SK-N-DZ (cell line): ENCODE data around the gene RNF141.

Experiments
- DNase-seq: peaks from one replicate; pipeline ENCODE4 v3.0.0-alpha.2; 2015; ENCODE audit warnings: low spot score

The RNF141 gene

DNA sequence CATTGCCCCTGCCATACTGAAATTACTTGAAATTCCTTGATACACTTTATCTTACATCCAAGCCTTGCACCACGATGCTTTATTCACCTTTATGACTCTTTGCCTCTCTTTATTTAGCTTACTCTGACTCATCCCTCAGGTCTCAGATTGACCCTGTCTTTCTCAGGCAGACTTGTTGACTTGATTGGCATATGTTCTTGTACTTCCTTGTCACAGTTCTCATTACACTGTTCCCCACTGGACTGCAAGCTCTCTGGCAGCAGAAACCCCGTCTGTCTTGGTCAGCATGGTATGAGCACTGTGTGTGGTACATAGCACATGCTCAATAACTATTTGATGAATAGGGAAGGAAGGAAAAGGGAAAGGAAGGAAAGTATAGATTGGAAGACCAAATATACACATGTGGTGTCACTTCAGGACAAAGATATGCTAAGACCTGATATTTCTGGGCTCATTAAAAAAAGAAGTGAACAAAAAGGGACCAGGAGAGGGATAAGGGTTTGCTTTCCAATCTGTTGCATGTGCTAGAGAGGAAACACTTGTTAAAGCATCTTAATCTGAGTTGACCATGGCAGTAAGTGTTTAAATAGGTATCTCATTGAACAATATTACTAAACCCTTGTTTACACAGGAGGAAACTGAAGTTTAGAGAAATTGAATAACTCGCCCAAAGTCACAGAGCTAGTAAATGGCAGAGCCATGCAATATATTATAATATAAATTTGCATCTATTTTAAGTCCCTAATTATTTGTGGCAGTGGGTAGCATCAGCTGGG is 20.2 kb upstream of the RNF141 start:
- no peak for DNase-seq

DNA sequence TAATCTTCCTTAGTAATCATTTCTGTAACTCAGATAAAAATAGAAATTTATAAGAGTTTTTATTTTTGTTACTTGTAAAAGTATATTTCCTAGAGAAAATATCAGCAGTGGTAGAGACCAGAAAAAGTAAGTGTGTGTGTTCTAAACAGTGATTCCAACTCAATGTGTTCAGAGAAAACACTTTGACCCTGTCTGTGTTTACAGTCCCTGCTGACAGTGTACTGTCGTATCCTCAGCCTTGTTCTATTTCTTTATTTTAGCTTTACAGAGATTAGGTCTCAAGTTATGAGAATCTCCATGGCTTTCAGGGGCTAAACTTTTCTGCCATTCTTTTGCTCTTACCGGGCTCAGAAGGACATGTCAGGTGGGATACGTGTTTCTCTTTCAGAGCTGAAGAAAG is 17.3 kb upstream of the RNF141 start:
- DNase-seq, result no peak

DNA sequence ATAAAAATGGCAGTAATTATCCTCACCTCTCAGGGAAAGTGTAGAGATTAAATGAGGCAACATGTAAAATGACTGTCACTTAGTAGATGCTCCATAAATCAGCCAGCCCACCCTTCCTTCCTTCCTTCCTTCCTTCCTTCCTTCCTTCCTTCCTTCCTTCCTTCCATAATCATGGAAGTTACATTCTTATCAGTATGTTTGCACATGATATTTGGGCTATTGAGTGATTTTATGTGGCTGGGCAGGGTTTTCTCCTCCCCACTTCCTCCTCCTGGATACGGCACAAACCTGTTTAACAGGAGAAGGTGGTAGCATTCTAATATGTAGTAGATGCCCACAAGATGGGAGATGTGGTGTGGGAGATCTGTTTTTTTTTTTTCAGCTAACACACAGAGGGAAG is 15.6 kb upstream of the RNF141 start:
- no peak for DNase-seq

DNA sequence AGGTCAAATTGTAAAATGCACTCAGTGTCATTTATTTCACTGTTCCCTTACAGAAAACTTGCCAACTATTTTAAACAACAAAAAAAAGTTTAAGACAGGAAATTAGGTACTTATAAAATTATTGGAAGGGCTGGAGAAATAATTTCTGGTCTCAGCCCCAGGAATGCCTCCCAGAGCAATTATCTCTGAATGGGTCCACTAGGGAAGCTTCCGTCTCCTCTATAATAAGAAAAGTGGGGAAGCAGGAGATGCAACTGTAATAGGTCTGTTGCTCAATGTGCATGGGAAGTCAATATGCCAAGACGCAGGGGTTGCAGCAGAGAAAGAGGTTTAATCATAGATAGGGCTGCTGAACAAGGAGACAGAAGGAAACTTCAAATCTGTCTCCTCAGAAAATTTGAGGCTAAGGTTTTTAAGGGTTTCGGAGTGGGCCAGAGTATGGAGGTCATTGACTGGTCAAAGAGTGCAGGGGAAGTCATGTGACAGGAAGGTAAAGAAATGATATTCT is 10.9 kb upstream of the RNF141 start:
- DNase-seq, result no peak

DNA sequence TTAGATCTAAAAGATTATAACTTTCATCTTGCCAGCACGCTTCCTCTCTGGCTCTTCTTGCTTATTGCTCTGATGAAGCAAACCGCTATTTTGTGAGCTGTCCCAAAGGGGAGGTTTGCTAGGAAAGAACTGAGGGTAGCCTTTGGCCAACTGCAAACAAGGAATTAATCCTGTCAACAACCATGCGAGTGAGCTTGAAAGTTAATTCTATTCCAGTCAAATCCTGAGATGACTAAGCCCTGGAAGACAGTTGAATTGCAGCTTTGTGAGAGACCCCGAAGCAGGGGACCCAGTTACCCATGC is 10.3 kb upstream of the RNF141 start:
- no peak for DNase-seq

DNA sequence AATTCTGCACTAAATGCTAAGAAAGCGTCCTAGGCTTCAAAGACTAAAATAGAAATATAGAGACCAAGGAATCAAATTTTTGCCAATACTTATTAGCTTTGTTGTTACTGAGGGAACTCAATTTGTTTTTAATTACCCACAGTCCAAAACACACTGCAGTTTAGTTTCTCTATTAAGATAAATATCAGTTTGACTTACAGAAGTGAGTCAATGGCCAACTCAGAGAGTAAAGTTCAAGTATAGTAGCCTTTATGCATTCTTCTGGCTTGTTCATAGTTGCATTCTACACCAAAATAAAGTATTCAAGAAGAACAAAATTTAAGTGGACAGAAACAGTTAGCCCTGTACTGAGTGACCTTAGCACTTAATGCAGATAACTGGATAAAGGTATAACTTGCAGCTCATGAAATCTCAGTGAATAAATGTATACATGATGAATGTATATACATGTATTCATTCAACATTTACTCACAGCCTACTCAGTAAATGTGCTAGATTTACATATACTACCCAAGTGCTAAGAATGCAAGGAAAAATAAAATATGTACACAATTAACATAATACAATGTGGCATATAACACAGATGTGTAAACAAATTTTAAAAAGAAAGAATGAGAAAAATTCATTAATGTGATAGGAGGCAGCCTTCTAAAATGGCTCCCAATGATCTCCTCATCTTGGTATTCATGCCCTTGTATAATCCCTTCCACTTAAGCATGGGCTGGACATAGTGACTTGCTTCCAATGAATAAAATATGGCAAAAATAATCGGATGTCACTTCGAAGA is 9.7 kb upstream of the RNF141 start:
- DNase-seq, result no peak

DNA sequence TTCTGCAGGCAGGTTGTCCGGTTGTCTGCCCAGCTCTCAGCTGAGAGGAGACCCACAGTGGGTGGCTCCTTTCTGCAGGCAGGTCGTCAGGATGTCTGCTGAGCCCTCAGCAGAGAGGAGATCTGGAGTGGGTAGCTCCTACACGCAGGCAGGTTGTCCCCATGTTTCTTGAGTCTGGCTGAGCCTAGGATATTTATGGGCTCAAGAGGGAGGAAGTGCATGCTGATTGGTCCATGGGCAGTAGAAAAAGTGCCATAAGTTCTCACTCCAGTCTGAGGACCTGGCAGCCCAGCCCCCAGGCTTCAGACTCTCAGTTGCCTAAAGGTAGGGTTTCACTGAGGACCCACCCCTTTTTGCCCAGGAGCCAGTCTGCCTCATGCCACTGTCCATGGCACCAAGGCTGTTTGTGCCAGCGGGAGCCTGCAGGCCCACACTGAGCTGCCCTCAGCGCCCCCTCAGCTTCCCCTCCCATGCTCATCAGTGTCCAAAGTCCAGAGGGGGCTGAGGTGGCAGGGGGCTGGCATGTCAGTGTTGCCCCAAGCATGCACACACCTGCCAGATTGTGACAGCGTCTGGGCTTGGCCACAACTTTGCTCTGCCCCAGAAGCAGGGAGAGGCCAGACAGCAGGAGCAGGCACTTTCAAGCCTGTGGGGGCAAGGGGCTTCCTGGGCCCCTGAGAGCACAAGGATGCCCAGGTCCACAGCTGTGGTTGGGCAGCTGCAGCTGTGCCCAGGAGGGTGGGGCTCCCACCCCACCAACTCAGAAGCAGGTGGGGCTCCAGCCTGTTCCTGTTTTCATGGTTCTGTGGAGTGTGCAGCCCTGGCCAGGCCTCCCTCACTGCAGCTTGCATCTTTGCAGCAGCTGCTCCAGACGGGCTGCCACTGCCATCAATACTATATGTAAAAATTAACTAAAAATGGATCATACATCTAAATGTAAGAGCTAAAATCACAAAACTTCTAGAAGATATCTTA is 3.8 kb upstream of the RNF141 start:
- no peak for DNase-seq

DNA sequence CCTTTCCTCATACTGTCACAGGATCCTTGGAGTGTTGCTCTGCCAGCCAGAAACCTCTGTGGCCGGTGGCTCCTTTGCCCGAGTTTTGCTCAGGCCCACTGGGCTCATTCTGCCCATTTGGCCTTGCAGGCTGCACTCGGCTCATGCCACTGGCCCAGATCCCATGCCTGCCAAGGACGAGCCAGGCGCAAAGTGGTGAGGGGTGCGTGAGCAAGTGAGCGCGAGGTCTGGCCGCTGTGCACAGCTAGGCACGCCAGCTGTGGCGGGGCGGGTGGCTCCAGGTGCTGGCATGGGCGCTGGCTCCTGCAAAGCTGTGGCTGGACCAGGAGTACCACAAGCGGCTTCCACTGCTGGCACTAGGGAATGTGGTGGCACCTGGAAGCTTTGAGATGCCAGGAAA is 2.8 kb upstream of the RNF141 start:
- no peak for DNase-seq

DNA sequence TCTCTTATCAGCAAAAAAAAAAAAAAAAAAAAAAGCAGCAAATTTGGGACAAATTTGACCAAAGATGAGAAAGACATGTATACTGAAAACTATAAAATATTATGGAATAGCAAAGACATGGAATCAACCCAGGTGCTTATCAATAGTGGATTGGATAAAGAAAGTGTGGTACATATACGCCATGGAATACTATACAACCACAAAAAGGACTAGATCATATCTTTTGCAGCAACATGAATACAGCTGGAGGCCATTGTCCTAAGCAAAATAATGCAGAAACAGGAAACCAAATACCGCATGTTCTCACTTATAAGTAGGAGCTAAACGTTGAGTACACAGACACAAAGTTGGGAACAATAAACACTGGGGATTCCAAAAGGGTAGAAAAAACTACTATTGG is 1.8 kb upstream of the RNF141 start:
- no peak for DNase-seq

DNA sequence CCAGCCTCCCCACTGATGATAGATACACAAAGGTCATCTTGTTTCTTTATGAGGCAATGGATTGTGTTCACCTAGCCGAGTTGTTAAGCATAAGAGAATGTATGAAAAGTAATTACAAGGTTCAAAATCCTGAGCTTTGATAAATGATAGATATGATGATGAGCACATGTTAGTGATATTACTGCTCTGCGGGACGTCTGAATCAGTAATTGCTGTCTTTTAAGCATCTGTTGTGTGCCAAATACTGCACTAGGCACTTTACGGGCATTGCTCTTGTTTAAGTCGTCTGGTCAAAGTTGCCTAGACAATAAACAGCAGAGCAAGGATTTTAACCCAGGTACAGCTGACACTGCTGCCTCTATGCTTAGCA is 559 bp upstream of the RNF141 start:
- DNase-seq, result no peak

DNA sequence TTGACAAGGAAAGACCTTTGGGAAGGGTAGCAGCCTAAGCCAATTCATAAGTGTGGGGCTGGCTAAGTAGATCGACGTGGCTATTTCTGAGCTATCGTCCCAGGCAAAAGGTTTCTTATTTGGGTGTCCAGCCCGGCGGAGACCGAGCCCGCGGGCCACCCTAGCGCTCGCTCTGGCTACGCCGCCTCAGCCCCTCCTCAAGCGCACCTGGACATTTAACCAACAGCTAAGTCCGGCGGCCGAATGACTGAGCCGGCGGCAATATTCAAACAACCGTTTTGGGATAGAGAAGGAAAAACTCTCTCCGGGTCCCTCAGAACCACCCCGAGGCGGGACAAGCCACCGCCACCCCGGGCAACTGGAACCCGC is 457 bp downstream of the RNF141 start:
- no peak for DNase-seq

DNA sequence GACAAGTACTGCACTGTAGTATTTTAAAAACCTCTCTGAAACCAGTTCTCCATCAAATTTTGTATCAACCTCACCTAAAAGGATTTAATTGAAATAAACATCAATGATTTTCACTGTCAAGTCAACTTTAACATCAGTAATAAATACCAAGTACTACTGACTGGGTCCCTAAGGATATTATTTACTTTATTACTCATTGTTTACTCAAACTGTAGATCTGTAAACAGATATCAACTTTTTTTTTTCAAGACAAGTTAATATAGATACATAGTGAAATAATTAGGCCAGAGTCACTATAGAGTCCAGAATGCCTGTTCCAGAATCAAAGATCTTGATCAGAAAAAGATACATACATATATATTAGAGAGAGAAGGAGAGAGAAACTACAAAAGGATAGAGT is 1.6 kb downstream of the RNF141 start:
- no peak for DNase-seq

DNA sequence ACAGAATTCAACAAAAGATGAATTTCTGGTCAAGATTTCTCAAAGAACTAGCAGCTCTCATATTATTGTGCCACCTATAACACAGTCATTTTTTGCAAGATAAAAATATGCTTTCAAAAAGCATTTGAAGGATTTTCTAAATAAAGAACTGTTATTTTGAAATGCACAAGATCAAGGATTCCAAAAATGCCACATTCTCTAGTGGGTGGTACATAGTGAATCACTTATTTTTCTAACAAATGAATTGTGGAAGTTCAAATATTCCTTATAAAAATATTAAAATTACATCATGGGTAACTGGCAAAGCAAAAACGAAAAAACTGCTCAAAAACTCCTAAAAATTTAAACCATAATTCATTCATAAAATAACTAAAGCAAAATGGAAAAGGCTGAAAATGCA is 2.1 kb downstream of the RNF141 start:
- no peak for DNase-seq

DNA sequence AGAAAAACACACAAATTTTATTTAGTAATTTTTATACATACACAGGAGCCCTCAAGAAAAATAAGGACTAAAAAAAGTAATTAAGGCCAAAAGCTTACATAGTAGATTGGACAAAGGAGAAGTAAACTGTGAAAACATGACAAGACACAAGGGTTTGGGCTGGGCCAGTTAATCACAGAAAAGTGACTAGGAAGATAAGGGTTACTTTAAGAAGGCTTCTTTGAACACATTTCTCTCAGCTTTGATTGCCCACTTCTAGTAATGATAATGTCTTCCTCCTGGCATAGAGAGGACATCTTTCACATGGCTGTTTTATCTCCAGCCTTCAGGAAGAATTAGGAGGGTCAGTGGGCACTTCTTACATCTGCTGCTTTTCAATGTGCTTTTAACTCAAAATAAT is 3.4 kb downstream of the RNF141 start:
- DNase-seq, result no peak

DNA sequence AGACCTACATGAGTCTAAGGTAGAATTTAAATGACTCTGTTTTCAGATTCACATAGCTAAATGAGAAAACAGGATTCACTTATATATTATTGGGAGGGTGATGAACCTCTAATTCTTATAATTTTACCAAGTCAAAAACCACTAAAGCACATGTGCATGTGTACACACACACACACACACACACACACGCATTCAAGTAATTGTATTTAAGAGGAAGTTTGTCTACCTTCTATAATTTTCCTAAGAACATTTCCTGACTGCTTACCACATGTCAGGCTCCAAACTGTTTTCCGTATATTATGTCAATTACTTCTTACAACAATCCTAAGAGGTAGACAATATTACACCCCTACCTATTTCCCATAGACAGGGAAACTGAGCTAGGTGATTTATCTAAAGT is 6.7 kb downstream of the RNF141 start:
- no peak for DNase-seq

DNA sequence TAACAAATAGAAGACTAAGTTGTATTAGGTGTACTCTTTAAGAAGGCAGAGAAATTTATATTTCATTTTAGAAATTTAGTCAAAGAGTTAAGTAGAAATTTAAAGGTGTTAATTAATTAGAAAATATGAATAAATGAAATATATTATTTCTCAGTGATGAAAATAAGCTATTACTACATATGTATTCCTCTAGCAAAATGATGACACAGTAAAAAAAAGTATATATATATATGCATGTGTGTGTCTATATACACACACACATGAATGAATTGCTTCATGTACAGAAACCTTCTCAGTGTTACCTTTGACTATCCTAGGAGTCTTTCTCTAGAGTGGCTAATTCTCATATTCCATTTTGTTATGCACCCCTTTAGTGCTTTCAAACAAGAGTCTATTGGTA is 7.7 kb downstream of the RNF141 start:
- DNase-seq, result no peak

DNA sequence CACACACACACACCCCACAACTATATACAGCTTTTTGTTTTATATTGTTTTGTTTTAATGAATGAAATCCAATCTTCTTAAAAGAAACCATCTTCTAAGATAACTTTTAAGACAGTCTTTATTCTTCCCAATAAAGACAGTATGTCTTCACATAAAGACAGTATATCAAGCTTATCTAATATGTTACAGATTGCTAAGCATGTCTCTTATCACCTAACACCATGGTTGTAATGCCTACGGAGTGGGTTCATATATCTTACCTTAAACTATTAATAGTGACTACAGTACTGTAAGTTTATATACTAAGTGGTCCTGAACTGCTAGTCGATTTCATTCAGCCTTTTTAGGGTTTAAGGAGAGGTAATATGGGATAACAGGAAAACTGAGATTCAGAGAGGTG is 8.5 kb downstream of the RNF141 start:
- DNase-seq, result no peak

DNA sequence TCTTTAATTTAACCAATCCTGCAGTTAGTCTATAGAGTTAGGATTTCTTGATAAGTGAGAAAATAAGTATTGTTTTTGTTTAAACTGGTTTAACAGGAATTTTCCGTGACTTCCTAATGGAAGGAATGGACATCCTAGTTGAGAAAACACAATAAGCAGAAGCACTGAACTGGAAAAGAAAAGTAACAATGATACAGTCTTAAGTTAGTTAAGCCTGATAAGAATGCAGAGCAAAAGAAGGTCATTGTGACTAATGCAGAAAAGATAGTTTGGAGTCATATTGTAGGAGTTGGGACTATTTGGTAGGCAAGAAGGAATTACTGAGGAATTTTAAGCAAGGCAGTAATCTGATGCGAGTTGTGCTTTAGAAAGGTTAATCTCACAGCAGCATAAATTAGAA is 11.7 kb downstream of the RNF141 start:
- DNase-seq, result no peak

DNA sequence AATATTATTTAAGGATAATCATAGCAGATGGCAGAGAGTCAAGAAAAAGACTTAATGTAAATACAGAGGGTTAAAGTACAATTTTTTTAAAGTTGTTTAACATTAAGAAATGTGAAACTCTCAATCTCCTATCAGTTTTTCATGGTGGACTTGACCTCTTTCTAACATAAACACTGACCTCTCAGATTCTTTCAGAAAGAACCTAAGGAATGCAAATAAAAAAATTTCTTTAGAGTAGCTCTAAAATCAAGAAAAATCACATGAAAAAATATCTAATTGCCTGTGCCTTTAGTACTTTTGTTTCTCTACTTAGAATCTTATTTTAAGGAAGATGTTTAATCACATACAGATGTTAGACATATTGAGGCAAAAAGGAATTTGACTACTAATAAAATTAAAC is 12.9 kb downstream of the RNF141 start:
- no peak for DNase-seq

DNA sequence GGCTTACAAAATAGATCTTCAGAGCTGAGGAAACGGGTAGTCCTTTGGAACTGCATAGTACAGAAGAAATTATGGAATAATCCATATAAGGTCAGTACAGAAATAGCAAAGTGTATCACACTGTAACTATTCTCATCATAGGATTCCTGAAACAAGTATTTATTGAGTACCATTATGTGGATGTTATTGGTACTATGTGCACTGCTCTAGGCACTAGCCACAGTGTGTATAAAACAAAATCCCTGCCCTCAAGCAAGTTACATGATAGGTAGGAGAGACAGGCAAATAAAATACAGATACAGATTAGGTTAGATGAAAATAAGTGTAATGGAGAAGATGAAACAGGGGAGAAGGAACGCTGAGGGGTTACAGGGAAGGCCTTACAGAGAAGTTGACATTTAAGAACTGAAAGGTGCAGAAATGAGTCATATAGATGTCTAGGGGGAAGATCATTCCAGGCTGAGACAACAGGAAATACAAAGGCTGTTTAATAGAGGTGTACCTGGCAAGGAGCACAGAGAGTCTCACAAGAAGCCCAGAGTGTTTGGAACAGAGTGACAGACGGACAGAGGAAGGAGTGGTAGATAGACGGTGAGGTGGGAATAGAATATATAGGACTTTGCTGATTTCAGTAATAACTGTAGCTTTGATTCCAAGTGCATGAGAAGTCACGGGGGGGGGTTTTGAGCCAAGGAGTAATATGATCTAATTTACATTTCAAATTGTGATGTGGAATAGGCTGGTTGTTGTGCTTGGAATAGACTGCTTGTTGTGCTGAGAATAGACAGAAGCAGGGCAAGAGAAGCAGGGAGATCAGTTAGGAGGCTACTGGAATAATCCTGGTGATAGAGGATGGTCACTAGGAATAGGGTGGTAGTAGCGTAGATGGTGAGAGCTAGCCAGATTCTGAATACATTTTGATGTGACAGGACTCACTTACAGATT is 13.7 kb downstream of the RNF141 start:
- no peak for DNase-seq

DNA sequence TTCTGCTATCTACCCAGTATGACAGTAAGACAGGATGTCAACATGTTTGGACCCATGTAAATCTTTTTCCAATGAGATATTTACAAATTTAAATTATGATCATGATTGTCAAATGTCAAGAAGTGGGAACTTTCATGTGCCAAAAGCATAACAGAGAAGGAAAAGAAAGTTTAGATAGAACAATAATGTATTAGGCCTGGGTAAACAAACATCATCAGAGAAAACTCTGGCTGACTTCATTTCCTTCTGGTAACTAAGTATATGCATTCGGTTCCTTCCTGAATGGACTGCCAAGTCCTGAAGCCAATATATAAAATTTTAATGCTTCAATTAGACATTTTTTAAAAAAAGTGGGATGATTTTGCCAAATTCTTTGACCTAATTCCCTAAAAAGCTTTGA is 16.5 kb downstream of the RNF141 start:
- no peak for DNase-seq
